HG03354 (cell line): ENCODE results near the gene SLC26A9.
"Not testable (repeated sequence)": the region's sequence is repeated elsewhere in the genome, so short reads cannot be mapped to it uniquely, and the experiment has no call there.

Source experiments
- ATAC-seq: cut with Tn5 transposase; IDR thresholded peaks from one replicate; pipeline ENCODE4 v1.9.1; 2021; ENCODE audit warnings: mild to moderate bottlenecking; ENCODE audit not compliant: unreplicated experiment, poor library complexity, severe bottlenecking

Gene SLC26A9

DNA sequence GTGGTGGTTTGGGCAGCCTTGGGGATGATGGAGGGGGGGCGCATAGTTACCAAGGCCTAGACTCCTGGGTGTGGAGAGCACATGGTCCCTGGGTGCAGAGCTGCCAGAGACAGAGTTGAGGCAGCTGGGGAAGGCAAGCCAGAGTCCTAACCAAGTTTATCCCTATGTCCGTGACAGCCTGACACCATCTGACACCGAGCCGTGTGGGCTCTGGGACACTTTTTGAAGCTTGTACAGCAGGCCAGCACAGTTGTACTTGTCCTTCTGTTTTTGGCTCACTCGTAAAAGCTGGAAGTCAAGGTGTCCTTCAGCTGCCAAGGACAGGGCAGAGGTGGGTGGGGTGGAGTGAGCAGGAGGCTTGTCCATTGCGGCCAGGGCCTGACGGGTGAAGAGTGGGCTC lies 28.5 kb downstream of the SLC26A9 start:
- ATAC-seq, result no peak

DNA sequence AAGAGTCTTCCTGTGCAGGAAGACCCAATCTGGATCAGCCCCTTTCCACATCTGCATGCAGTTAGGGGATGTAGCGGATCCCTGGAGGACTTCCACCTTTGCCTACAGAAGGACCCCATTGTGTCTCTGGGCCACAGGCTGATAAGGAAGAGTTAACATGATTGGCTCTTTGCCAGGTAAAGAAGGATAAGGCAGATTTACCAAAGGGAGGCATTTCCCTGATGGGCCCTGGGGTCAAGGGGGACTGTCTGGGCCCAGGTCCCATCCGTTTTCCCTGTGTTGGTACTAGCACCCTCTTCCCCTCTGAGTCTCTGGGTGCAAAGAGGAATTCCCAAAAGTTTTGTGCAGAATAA lies 29.1 kb downstream of the SLC26A9 start:
- ATAC-seq, result no peak

DNA sequence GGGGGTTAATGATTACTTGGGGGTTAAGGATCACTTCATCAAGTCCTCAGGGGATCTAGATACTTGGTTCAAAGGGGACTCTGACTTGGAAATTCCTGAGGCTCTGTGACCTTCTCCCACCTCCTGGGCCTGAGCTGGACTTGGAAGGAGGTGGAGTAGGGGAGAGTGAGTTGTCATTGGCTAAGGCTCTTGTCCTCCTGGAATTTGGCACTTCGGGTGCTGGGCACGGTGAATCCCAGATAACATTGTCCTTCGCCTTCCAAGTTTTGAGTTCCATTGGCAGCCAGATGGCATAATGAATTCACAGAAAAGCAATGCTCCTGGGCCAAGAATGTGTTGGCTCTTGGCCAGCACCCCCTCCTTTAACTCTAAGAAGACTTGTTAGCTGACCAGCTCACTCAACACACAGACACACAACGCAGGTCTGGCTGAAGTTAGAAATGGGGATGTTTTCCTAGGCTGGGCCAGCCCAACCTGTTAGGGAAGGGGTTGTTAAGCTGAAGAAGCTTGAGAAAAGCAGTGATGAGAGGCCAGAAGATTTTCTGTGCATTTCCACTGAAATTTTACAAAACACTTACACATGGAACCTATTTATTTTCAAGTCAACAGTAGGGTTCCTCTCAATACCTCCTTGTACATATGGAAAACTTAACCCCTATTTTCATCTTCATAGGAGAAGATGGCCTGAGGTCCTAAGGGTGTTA lies 29.7 kb downstream of the SLC26A9 start:
- no peak for ATAC-seq

DNA sequence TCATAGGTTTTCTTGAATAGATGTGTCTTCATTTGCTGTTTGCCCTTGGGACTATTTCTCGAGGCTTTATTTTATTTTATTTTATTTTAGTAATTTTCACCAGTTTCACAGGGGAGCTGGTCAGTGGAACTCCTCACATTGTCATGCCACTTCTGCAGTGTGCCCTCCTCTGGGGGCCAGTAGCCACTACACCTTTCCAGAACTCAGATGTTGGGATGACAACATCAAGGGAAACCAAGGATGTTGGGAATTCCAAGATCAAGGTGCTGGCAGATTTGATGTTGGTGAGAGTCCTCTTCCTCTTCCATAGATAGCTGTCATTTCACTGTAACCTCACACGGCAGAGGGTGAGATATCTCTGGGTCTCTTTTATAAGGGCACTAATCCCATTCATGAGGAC lies 35.5 kb downstream of the SLC26A9 start:
- no peak for ATAC-seq

DNA sequence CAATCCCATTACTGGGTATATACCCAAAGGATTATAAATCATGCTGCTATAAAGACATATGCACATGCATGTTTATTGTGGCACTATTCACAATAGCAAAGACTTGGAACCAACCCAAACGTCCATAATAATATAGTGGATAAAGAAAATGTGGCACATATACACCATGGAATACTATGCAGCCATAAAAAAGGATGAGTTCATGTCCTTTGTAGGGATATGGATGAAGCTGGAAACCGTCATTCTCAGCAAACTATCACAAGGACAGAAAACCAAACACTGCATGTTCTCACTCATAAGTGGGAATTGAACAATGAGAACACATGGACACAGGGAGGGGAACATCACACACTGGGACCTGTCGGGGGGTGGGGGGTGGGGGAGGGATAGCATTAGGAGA lies 38.2 kb downstream of the SLC26A9 start:
- not testable (repeated sequence) for ATAC-seq

DNA sequence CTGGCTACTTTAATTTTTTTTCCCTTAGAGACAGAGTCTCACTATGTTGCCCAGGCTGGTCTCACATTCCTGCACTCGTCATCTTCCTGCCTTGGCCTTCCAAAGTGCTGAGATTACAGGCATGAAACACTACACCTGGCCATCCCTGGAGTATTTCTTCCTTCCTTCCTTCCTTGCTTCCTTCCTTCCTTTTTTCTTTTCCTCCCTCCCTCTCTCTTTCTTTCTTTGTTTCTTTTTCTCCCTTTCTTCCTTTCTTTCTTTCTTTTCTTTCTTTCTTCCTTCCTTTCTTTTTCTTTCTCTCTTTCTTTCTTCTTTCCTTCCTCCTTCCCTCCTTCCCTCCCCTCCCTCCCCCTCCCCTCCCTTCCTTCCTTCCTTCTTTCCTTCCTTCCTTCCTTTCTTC lies 46.9 kb downstream of the SLC26A9 start:
- ATAC-seq, result no peak

DNA sequence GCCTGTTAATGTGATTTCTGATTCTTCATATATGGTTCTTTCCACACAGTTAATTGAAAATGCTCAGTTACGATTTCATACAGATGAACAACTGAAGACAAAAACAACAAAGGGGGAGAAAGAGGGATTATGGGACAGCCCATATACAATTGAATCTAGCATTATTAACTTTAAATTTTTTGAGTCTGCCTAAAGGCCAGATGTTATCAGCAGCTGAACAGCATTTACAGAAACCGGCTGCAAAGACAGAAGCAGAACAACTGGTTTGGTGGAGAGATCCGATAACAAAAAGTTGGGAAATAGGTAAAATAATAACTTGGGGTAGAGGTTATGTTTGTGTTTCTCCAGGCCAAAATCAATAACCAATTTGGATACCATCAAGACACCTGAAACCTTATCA lies 49.1 kb downstream of the SLC26A9 start:
- not testable (repeated sequence) for ATAC-seq

DNA sequence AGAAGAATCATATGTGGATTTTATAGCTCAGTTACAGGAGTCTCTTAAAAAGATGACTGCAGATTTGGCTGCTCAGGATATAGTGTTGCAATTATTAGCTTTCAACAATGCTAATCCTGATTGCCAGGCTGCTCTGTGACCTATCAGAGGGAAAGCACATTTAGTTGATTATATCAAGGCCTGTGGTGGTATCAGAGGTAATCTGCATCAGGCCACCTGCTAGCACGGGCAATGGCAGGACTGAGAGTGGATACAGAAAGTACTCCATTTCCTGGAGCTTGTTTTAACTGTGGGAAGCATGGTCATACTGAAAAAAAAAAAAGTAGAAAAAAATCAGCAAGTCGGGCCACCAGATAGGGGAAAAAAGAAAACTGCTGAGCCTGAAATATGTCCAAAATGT lies 51.1 kb downstream of the SLC26A9 start:
- not testable (repeated sequence) for ATAC-seq

DNA sequence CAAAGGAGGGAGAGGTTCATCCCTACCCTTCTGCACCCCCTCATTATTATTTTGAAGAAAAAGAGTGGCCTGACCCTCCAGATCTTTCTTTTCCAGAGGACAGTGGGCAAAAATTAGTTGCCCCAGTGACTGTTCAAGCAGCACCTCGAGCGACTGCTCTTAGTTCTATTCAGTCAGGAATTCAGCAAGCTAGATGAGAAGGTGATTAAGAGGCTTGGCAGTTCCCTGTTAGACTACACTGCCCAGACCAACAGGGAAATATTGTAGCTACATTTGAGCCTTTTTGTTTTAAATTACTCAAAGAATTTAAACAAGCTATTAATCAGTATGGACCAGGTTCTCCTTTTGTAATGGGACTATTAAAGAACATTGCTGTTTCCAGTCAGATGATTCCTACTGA lies 51.8 kb downstream of the SLC26A9 start:
- ATAC-seq, result not testable (repeated sequence)

DNA sequence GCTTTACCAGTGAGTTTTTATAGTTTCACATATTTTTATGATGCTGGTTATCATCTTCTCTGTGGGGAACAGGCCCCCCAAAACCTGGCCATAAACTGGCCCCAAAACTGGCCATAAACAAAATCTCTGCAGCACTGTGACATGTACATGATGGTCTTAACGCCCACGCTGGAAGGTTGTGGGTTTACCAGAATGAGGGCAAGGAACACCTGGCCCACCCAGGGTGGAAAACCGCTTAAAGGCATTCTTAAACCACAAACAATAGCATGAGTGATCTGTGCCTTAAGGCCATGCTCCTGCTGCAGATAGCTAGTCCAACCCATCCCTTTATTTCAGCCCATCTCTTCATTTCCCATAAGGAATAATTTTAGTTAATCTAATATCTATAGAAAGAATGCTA lies 52.6 kb downstream of the SLC26A9 start:
- not testable (repeated sequence) for ATAC-seq

DNA sequence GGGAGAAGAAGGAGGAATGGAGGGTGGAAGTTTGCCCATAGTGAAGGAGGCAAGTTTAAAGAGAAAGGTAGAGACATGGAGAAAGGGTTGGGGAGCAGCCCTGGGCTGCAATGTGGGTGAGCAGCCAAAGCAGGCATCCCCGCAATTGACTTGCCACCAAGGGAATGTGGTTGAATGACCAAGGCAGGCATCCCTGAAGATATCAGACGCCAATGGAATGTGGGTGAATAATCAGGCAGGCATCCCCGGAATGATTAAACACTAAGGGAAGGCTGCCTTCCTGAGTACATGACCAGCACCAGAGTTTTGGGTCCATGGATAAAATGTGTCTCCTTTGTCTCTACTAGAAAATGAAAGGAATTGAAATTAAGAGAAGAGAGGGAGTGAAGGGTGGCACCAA lies 53.5 kb downstream of the SLC26A9 start:
- ATAC-seq, result not testable (repeated sequence)

DNA sequence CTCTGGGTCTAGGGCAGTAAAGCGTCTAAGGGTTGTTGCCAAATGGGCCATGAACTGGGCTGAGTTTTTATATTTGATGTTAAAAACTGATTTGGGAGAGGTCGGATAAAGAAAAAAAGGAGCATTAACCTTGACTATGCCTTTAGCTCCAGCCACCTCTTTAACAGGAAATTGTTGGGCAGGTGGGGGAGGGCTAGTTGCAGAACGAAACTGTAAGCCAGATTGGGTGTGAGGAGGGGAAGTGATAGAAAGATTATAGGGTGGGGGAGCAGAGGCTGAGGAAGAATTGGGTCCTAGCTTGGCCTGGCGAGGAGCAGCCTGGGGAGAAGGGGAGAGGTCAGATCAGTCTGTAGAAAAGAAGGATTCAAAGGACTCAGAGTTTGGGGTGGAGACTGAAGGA lies 54.2 kb downstream of the SLC26A9 start:
- ATAC-seq, result not testable (repeated sequence)

DNA sequence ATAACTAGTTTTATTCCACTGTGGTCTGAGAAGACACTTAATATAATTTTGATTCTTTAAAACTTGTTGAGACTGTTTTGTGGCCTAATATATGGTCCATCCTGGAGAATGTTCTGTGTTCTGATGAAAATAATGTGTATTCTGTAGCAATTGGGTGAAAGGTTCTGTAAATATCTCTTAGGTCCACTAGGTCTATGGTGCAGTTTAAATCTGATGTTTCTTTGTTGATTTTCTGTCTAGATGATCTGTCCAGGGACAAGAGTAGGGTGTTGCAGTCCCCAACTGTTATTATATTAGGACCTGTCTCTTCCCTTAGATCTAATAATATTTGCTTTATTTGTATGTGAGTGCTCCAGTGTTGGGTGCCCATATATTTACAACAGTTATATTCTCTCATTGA lies 59.5 kb downstream of the SLC26A9 start:
- no peak for ATAC-seq

DNA sequence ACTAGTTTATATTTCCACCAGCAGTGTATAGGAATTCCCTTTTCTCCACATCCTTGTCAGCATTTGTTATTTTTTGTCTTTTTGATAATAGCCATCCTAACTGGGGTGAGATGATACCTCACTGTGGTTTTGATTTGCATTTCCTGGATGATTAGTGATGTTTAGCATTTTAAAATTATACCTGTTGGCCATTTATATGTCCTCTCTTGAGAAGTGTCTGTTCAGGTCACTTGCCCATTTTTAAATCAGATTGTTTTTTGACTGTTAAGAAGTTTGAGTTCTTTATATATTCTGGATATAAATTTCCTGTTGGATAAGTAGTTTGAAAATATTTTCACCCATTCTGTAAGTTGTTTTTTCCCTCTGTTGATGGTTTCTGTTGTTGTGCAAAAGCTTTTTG lies 62.3 kb downstream of the SLC26A9 start:
- ATAC-seq, result no peak

DNA sequence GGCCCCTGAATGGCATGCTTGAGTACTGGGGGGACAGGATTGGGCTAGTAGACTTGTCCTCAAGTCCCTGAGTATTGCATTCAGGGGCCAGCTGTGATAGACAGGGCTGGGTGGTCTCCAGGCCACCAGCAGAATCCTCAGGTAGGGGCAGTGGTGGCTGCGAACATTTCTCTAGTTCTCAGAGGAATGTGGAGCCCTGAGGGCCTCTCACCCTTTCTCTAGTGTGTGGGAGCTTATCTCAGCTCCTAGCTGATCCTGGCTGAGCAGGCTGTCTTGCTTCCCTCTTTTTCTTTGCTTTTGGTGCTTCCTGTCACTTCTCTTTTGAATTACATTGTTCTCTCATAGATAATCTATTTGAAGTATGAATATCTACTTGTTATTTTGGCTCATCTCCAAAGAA lies 63.3 kb downstream of the SLC26A9 start:
- no peak for ATAC-seq

DNA sequence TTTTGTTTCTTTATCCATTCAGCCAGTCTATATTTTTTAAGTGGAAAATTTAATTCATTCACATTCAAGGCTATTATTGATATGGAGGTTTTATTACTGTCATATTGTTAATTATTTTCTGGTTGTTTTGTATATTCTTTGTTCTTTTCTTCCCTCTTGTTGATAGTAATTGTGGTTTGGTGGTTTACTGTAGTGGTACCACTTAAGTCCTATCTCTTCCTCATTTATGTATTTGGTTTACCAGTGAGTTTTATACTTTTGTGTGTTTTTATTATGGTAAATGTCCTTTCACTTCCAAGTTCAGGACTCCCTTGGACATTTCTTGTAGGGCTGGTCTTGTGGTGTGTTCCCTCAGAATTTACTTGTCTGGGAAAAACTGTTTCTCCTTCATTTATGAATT lies 65.2 kb downstream of the SLC26A9 start:
- ATAC-seq, result no peak

DNA sequence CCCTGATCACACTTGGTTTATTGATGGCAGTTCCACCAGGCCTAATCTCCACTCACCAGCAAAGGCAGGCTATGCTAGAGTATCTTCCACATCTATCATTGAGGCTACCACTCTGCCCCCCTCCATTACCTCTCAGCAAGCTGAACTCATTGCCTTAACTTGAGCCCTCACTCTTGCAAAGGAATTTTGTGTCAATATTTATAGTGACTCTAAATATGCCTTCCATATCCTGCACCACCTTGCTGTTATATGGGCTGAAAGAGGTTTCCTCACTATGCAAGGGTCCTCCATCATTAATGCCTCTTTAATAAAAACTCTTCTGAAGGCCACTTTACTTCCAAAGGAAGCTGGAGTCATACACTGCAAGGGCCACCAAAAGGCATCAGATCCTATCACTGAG lies 70.1 kb downstream of the SLC26A9 start:
- not testable (repeated sequence) for ATAC-seq

DNA sequence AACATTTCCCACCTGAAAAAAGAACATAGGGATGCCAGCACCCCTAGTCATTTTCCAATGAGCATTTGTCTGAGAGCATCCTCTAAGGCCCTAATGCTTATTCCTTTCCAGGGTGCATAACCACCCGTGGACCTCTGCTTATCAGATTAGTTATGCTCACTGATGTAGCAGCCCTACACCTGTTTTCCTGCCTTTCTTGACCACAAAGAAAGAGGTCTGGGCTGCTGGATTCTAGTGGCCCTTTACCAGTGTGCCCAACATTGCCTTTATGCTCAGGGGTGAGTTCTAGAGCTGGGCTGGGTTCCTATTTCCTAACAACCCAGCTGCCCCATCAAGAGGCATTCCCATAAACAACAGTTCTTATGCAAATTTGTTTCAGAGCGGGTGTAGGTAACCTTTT lies 73.0 kb downstream of the SLC26A9 start:
- no peak for ATAC-seq
